Measurements from ENCODE around the gene GPANK1. TPM values are rescaled to one million over a fixed set of nuclear protein-coding genes. Genes with fewer than 3 reads are reported as not detected.

Gene GPANK1
- total RNA-seq, 2 donors from 2014 or later = 14.7 to 20.0 TPM

DNA sequence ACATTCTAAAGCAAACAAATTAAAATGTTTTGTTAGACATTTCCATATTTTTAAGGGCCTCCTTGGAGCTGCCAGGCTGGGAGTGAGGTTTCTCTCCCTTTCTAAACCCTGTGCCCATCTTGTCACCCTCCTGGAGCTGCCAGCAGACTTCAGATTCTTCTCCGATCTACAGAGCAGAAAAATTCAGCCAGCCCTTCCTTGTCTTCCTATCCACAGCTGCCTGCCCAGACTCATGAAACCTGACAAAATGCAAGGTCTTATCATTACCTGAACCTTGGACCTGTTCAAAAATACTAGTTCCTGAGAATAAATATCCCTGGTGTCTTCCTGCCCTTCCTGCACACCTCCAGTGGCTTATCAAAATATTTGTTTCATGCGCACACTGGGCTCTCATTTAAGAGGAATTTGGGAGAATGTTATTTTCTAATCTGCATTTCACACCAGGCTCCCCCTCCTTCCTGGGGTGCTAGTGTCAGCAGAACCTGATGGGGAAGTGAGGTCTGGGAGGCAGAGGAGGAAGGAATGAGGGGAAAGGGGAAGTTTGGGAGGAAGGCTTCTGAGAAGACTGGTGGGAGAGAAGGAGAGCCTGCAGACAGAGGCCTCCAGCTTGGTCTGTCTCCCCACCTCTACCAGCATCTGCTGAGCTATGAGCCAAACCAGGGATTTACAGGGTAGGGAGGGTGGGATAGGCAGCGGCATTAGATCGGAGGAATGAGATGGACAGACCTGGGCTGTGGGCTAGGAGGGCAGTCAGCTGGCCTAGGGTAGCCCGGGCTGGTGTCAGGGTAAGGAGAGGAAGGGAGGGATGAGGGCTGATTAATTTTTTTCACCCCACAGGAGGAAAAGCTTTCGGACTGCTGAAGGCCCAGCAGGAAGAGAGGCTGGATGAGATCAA lies 49.9 kb downstream of the GPANK1 start, which contains the start of gene AIF1:
Gene AIF1, plus strand, starts transcription at position 551 of the 895 bp plus-strand sequence. Its CDS starts 96 bp downstream, at position 647.
- TF ChIP-seq CTCF (IDR thresholded peaks at IDR 0.05) = no peak

DNA sequence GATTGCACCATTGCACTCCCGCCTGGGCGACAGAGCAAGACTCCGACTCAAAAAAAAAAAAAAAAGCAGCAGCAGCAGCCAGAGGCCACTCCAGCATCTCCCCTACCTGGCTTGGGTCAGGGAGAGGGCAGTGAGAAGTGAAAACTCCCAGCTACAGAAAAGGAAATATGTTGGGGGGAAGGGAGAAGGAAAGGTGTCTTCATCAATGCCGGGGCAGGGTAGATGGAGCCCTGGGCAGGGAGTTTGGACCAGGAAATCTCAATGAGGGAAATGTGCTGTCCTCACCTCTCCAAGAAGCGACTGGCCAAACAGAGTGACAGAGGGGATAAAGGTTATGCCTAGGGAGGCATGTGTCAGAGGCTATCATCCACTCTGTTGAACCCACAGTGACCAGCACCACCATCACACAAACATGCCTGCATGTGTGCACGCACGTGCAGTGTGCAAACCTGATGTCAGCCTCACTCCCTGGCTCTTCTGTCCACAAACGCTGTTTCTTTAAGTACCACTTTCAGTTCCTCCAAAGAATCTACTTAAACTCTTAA lies 50.6 kb downstream of the GPANK1 start:
- Histone ChIP-seq H3K36me3 (no peaks in the 10 kb centered on the region), H3K4me3 (no peak overlapping the region), H3K27ac (no peak overlapping the region), H3K4me1 (no peaks in the 10 kb centered on the region), H3K9me3 (no peaks in the 10 kb centered on the region), H3K27me3 (no peaks in the 10 kb centered on the region)
- no peak for TF ChIP-seq CTCF (IDR thresholded peaks at IDR 0.05)
- no peak for DNase-seq (ENCODE audit: low spot score)

More for the DNA sequence above, 49.9 kb downstream of the GPANK1 start, which contains the start of gene AIF1:
- peak within 1 kb of the TSS in 1 of 2 donors; percentile 22 for H3K4me3 ChIP-seq
- no peaks in the 10 kb centered on the region for H3K36me3 ChIP-seq
- H3K9me3 ChIP-seq = no peaks in the 10 kb centered on the region
- no peak for DNase-seq (ENCODE audit: low spot score)
- H3K27me3 ChIP-seq = no peaks in the 10 kb centered on the region
- H3K4me1 ChIP-seq = no peaks in the 10 kb centered on the region
- peak within 1 kb of the TSS in 1 of 2 donors; percentile 40 for H3K27ac ChIP-seq

Small RNAs within 50 kb of the gene (microRNA-seq; reads per million reads assigned to microRNA genes)
- 0 to 0.71 reads per million in 2 donors for gene MIR4646 (ENCODE audit: borderline number of aligned reads in 2 of 2, borderline replicate concordance in 1 of 2)
- gene MIR6832 (ENCODE audit: borderline number of aligned reads in 2 of 2, borderline replicate concordance in 1 of 2) = 0 to 1.4 reads per million in 2 donors

Other genes with a start within 250 kb of the GPANK1 start
- gene MICB, start 166.9 kb downstream of the GPANK1 start, total RNA-seq = 1 to 10 TPM; 1.6 to 3.1 TPM
- gene MCCD1, start 136.0 kb downstream of the GPANK1 start, total RNA-seq = not detected
- 100 to 1,000 TPM; 119 to 143 TPM for gene DDX39B, start 123.0 kb downstream of the GPANK1 start, total RNA-seq
- gene ATP6V1G2, start 118.4 kb downstream of the GPANK1 start, total RNA-seq = 1 to 10 TPM; 1.2 to 6.0 TPM
- gene NFKBIL1, start 117.4 kb downstream of the GPANK1 start, total RNA-seq = 10 to 100 TPM; 12.9 to 18.4 TPM
- gene LTA, start 92.7 kb downstream of the GPANK1 start, total RNA-seq = not detected
- under 1 TPM in 1 of 2 donors, not detected in 1; 0.51 TPM for gene TNF, start 89.4 kb downstream of the GPANK1 start, total RNA-seq
- gene LTB, start 82.6 kb downstream of the GPANK1 start, total RNA-seq = not detected
- gene LST1, start 78.7 kb downstream of the GPANK1 start, total RNA-seq = 1 to 10 TPM; 2.8 to 8.5 TPM
- gene NCR3, start 72.0 kb downstream of the GPANK1 start, total RNA-seq = not detected
- 10 to 100 TPM in 1 of 2 donors, 1 to 10 TPM in 1; 8.3 to 27.3 TPM for gene AIF1, start 49.8 kb downstream of the GPANK1 start, total RNA-seq
- 10 to 100 TPM; 61.0 to 96.7 TPM for gene PRRC2A, start 44.3 kb downstream of the GPANK1 start, total RNA-seq
- gene BAG6, start 12.3 kb downstream of the GPANK1 start, total RNA-seq = 100 to 1,000 TPM; 209 to 306 TPM
- gene APOM, start 9.1 kb downstream of the GPANK1 start, total RNA-seq = 1 to 10 TPM; 1.0 to 1.2 TPM
- 10 to 100 TPM; 17.8 to 19.2 TPM for gene C6orf47, start 4.2 kb downstream of the GPANK1 start, total RNA-seq
- 100 to 1,000 TPM; 242 to 243 TPM for gene CSNK2B, start 1.1 kb upstream of the GPANK1 start, total RNA-seq
- gene LY6G5B, start 5.0 kb upstream of the GPANK1 start, total RNA-seq = 1 to 10 TPM in 1 of 2 donors, under 1 TPM in 1; 0.67 to 1.8 TPM
- 1 to 10 TPM; 1.2 to 4.9 TPM for gene LY6G5C, start 16.1 kb upstream of the GPANK1 start, total RNA-seq
- 10 to 100 TPM; 22.7 to 29.4 TPM for gene ABHD16A, start 38.3 kb upstream of the GPANK1 start, total RNA-seq
- gene LY6G6F, start 41.9 kb upstream of the GPANK1 start, total RNA-seq = not detected
- not detected for gene LY6G6D, start 50.4 kb upstream of the GPANK1 start, total RNA-seq
- 1 to 10 TPM in 1 of 2 donors, not detected in 1; 1.3 TPM for gene LY6G6C, start 56.7 kb upstream of the GPANK1 start, total RNA-seq
- under 1 TPM in 1 of 2 donors, not detected in 1; 0.55 TPM for gene MPIG6B, start 58.4 kb upstream of the GPANK1 start, total RNA-seq
- gene DDAH2, start 64.3 kb upstream of the GPANK1 start, total RNA-seq = 10 to 100 TPM; 53.5 to 93.3 TPM
- gene CLIC1, start 71.5 kb upstream of the GPANK1 start, total RNA-seq = 100 to 1,000 TPM in 1 of 2 donors, 10 to 100 TPM in 1; 90.9 to 194 TPM
- gene MSH5, start 75.0 kb upstream of the GPANK1 start, total RNA-seq = under 1 TPM; 0.37 to 0.98 TPM
- gene SAPCD1, start 97.7 kb upstream of the GPANK1 start, total RNA-seq = not detected
- 1 to 10 TPM; 4.1 to 7.5 TPM for gene VWA7, start 112.3 kb upstream of the GPANK1 start, total RNA-seq
- 10 to 100 TPM; 15.3 to 24.6 TPM for gene VARS1, start 130.8 kb upstream of the GPANK1 start, total RNA-seq
- 10 to 100 TPM; 28.8 to 32.0 TPM for gene LSM2, start 142.0 kb upstream of the GPANK1 start, total RNA-seq
- gene HSPA1L, start 150.3 kb upstream of the GPANK1 start, total RNA-seq = 1 to 10 TPM; 1.1 to 1.6 TPM
- 100 to 1,000 TPM; 315 to 334 TPM for gene HSPA1A, start 150.5 kb upstream of the GPANK1 start, total RNA-seq
- gene HSPA1B, start 162.7 kb upstream of the GPANK1 start, total RNA-seq = 100 to 1,000 TPM; 131 to 232 TPM
- 10 to 100 TPM; 28.0 to 37.7 TPM for gene NEU1, start 197.8 kb upstream of the GPANK1 start, total RNA-seq
- gene SLC44A4, start 214.0 kb upstream of the GPANK1 start, total RNA-seq = not detected
- 10 to 100 TPM; 10.5 to 19.1 TPM for gene EHMT2, start 232.7 kb upstream of the GPANK1 start, total RNA-seq
- gene ZBTB12, start 237.1 kb upstream of the GPANK1 start, total RNA-seq = under 1 TPM; 0.47 to 0.52 TPM

Data from right atrium auricular region (tissue), 2 donors.